RPMI8226 (cell line): Measurements from ENCODE around the gene NSG2.
"Not testable (repeated sequence)": the region's sequence is repeated elsewhere in the genome, so short reads cannot be mapped to it uniquely, and the experiment has no call there.

Experiments used
- DNase-seq: peaks from one replicate; pipeline ENCODE4 v3.0.0-alpha.2; 2015

Gene NSG2

DNA sequence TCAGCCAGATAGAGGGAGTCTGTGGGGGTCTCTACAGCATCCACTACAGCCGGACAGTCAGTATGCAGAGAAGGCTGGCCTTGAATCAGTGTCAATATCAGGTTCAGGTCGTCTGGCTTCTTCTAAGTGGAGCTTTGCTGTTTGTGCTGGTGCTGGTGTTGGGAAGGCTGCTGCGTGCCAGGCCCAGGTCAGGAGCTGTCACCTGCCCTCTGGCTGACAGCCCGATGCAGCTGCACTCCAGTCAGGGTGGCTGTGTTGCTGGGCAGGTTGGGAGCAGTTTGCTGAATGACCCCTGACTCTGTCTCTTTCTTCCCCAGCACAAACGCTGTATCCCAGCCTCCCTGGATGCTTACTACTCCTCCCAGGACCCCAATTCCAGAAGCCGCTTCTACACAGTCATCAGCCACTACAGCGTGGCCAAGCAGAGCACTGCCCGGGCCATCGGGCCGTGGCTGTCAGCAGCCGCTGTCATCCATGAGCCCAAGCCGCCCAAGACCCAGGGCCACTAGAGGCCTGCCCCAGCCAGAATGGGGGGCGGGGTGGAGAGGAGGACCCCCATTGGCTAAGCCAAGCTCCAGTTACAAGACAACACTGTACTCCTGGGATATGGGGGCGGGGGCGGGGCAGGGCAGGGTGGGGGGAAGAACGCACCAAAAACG lies 61.6 kb downstream of the NSG2 start:
- no peak for DNase-seq

DNA sequence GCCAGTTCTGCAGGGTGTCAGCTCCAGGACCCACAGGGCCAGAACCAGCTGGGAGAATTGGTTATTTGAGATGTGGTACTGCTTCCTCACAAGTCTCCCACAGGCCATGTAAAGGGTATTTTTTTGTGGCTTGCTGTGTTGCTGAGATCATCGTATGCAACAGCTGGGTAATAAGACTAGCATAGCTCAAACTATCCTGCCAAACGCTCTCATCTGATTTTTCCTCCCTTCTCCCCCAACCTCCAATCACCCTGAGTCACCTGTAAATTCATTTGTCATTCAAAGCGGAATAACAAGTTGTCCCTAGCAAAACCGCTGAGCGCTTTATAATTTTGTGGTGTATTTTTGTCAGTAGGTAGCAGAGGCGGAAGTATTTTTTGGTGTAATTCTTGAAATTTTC lies 63.2 kb downstream of the NSG2 start:
- DNase-seq, result no peak

DNA sequence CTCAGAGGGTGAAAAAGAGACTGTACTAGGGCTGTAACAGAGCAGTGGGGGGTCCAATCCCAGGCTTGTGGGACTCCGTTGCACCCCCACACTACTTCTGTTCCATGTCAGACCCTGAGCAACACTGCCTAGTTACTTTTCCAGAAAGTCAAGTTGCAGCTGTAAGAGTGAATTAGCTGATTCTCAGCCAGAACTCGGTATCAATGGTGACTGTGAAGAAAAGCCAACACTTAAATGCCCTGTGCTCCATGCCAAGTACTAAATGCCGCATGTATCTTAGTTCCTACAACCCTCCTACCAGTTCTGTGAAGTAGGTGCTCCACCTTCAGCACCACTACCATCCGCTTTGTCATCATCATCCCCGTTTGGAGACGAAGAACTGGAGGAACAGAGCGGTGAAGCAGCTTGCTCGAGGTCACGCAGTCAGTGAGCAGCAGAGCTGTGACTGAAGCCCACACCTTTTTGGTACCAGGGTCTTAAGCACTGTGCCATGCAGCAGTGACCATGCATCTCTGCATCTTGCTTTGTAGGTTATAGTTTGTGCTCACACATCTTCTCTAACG lies 64.3 kb downstream of the NSG2 start:
- no peak for DNase-seq

DNA sequence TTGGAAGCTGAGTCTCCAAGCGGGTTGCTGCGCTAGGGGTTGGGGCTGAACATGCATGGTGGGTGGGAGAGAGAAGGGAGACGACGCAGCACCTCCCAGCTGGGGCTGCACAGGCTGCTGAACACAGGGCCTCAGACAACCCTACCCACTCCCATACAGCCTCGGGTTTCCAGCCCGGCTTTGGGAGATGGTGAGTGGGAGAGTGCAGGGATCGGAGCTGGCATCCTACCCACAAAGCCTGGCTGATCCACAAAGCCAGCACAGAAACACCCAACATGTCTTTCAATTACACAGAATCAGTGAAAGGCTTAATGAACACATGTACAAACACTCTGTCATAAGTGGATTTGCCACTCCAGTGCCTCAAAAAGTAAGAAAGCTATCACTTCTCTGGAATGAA lies 64.8 kb downstream of the NSG2 start:
- DNase-seq, result no peak

DNA sequence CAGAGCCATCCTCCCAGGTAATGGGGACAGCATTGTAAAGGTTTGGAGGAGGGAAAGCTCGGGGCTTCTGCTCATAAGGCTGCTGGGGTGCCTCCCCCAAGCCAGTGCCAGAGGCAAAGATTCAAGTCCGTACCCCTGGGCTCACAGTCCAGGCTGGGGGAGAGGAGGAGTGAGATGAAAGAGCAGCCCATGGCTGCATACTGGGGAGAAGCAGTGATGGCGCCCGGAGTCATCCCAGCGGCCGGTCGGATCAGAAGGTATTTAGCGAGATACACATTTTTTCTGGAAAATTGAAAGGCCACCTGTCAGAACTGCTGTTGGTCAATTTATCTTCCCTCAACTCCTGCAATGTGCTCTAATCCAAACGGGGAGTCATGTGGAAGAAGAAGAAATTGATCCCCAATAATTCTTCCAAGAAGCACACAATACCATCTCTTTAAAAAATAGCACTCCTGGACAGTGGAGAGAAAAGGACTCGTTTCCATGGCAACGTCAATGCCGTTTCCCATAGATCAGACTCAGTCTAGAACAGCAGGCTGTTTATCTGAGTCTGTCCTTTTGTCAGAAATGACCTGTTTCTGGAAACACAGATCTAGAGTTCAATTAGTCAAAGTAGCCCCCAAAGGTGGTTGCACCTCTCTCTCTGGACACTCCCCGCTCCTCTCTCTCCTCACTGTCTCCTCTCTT lies 65.9 kb downstream of the NSG2 start:
- DNase-seq, result no peak

DNA sequence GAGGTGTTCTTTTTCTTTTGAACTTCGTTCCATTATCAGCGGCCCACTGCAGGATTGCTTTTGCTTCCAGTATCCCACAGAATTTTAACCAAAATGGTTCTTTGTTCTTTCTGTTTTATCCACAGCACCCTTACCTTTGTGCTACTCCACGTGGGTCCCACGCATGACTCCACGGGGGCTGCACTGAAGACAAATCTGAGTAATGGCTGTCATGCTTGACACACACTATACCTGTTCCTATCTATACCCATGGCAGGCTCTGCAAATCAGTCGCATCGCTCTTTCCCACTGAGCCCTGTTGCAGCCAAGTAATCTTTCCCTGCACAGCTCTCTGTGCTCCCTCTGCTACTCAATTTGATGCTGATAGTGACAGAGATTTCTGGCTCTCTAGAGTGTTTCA lies 69.7 kb downstream of the NSG2 start:
- no peak for DNase-seq

DNA sequence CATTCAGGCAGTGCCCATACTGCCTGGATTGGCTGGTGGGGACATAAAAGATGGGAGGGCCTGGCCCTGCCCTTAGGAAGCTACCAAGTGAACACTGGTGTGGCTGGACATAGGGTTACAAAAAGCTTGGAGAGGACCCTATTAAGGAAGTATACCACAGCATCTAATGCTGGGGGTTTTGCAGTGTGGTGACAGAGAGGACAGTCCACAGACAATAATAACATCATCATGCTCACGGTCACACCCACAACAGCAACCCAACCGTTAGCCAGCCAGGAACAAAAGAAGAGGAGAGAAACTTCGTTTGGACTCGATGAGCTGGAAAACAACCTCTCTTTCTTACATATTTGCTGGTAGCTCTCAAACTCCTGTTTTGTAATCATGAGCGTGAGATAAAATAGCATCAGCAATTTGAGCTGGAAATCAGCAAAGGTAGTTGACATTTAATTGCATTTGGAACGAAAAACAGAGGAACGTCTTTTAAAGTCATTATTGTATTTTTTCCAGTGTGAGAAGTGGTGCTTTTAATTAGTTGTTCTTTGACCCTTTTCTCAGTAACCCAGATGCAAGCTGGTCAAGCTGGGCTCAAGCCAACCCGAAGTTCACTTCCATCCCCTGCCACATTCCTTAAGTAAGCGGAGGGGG lies 73.4 kb downstream of the NSG2 start:
- no peak for DNase-seq

DNA sequence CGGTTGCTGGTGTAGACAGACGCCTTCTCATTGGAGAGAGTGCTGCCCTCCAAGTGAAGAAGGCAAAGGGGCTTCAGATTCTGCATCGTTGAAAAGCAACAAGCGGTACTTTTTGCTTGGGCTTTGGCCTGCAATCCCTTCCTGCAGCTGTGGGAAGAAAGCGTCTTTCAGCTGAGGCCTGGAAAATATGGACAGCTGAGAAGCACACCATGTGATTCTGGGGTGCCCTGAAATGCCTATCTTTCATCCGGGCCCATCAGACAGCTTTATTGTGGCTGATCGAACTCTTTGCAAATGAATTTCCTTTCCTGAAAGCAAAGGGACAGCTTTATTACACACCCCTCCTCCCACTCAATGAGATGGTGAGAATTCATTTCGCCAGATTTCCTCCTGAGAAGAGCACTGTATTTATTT lies 74.0 kb downstream of the NSG2 start:
- DNase-seq, result no peak

DNA sequence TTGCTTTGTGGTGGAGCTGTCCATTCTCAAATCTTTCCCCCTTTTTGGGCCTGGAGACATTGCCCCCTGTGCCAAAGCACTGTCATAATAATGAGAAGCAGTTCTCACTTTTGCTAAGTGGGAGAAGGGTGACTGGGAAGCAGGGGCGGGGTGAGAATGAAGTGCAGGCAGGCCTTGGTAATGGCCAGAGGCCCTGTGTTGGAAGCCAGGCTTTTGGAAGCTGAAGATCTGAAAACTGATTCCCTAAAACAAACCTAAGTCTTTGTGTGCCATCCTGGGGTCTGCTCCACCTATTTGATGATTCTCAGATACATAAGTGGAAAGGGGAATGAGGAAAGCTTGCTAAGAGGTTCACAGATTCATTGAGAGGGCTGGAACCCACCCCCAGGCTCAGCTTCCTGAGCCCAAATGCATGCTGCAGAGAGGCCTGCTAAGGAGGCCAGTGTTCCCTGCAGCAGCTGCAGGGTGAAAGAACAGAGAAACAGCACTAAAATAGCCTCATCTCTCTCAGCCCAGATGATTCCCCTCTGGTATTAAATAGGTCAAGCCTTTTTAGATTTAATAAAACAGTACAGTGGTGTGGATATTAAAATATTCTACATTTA lies 75.0 kb downstream of the NSG2 start:
- no peak for DNase-seq

DNA sequence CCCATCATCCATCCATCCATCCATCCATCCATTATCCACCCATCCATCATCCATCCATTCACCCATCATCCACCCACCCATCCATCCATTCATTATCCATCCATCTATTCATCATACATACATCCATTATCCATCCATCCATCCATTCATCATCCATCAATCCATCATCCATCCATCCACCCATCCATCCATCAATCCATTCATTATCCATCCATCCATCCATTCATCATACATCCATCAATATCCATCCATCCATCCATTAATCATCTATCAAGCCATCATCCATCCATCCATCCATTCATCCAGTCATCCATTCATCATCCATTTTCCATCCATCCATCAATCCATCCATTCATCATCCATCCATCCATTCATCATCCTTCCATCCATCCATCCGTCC lies 89.0 kb downstream of the NSG2 start:
- no peak for DNase-seq

DNA sequence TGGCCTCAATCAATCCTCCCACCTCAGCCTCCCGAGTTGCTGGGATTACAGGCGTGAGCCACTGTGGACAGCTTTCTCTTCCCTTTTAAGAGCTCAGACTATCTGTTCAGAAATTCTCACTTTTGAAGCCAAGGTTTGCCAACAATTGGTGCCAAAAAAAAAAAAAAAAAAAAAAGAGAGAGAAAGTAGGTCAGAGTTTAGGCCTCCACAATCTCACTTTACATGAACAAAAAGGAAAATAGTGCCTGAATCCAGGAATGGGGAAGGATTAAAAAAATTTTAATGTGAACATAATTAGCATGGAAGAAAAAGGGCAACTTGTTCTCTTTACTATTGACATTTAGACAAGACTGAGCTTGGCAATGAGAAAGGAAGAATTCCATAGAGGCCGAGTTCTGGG lies 94.1 kb downstream of the NSG2 start:
- DNase-seq, result no peak

DNA sequence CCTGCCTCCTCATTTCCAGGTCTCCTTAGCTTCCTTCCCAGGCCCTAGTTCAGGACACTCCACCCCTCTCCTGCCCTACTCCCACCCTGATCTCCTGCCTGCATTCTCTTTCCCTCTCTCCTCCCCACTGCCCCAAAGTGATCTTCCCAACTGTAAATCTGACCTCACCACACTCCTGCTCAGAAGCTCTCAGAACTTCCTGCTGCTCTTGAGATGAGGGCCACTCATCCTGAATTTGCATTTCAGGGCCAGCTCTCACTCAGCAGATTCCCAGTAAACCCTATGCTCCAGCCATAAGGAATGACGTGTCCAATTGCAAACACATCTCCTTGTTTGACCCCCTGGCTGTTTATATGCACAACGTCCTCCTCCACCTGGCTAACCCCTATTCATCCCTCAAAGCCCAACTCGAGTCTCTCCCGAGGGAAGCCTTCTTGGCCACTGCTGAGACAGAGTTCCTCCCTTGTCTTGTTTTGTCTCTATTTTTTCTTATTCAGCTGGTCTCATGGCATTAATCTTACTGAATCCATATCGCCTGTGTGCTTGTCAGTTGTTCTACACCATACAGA lies 95.0 kb downstream of the NSG2 start:
- no peak for DNase-seq

DNA sequence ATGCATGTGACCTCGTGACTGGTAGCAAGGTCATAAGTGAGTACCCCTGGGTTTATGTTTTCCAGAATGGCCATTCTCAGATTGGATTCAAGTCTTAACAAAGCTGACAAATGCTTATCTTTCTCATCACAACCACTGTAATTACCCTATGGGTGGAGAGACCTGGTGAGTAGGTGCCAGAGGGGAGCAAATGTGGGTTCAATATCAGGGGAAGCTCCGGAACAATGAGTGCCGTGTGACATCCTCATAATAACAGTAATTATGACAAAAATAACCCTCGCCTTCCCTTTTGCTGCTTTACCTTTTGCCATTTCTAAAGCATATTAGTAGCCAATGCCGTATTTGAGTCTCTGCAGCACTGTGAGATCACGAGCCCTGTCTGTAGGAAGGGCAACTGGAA lies 95.9 kb downstream of the NSG2 start:
- no peak for DNase-seq

DNA sequence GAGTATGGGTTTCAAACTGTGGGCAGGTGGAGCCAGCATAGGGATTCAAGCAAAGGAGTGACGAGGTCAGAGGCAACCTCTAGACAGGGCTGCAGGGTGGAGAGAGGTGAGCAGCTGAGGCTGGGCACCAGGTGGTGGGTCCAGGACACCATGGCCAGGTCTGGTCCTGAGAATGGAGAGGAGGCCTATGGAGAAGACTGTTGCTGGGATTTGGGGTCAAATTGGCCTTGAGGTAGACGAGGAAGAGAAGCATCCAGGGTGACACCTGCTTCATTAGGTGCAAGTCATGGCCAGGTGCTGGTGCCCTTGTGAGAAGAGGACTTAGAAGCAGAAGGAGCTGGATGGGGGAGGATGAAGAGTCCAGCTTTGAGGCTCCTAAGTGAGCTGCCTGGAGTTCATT lies 99.6 kb downstream of the NSG2 start:
- DNase-seq, result no peak

DNA sequence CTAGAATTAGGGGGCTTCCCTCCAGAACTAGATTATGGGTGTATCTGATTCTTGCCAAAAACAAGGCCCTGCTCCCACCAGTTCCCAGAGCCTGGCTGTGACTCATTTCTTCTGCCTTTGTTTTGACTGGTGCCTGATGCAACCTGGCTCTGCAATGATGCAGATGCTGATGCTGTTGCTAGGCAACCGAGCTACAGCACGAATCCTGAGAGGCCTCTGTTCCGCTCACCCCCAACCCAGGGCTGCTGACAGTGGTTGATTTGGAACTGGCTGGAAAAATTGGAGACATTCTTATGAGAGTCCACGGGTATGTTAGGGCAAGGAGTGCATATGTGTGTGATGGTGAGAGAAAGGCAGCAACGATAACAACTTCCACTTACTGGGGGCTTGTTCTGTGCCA lies 100.3 kb downstream of the NSG2 start:
- no peak for DNase-seq

DNA sequence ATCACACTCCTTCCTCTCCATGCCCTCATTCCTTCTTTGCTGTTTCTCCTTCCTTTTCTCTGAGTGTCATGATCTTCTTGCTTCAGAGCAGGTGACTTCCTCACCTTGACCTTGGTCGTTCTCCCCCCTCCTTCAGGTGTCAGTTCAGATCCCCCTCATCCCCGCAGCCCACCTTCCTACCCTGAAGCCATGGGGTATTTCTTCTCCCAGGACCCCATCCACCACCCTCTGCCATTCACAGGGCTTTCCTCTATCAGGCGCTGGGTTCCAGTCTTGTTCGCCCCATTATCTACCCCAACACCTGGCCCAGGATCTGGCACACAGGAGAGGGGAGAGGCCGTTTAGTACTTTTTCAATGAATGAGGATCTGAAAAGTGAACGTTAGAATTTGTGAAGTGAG lies 101.0 kb downstream of the NSG2 start:
- DNase-seq, result no peak

DNA sequence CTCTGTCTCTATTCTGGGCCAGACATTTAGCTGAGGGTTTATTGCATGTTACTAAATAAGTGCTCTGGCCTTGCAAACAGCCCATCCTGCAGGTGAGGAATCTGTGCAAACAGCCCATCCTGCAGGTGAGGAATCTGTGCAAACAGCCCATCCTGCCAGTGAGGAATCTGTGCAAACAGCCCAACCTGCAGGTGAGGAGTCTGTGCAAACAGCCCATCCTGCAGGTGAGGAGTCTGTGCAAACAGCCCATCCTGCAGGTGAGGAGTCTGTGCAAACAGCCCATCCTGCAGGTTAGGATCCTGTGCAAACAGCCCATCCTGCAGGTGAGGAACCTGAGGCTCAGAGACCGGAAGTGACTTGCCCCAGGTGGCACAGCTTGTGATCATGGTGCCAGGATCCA lies 101.5 kb downstream of the NSG2 start:
- DNase-seq, result not testable (repeated sequence)

DNA sequence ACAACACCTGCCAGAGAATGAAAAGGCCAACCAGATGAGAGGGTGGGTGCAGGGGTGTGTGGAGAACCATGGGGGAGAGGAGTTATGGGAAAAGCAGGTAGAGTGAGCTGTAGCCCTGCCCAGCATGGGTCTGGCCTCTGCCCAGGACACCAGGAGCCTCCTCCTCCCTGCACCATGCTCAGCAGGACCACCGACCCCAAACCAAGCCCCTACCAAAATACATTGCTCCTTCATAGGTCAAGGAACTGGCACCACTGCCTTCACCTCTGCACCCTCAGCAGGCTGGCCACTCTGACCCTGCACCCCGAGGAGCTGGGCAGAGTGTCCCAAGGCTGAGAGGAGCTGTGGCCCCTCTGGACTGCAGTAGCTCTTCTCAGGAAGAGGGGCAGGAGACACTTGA lies 102.0 kb downstream of the NSG2 start:
- no peak for DNase-seq

DNA sequence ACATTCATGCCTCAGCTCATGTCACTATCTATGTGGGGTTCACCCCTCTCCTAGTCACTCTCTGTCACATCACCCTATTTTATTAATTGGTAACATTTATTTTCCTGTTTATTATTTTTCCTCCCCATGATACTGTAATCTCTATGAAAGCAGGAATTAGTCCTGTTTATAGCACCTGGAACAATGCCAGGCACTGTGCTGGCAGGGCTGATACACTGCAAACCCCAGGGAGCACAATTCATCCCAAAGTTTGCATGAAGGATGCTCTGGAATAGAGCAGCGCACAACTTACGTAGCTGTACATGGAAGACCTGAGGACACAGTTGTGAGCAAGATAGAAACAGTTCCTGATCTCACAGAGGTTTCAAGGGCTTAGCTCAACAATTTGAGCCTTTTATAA lies 103.2 kb downstream of the NSG2 start:
- no peak for DNase-seq

DNA sequence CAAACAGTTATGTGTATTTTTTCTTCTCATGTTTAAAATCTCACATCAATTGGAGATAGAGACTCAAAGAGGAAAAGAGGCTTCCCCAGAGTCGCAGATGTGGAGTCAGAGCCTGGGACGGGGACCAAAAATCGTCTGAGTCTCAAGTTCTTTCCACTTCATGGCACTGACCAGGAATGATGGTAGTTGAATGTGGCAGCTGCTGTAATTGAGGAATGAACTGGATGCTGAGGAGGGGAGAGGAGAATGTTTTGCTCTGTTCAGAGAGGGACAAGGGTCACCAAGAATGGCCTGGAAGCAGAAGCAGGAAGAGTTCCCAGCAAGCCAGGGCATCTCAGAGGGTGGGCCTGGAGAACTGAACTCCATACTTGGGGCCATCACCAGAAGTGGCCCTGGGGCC lies 103.9 kb downstream of the NSG2 start:
- no peak for DNase-seq

DNA sequence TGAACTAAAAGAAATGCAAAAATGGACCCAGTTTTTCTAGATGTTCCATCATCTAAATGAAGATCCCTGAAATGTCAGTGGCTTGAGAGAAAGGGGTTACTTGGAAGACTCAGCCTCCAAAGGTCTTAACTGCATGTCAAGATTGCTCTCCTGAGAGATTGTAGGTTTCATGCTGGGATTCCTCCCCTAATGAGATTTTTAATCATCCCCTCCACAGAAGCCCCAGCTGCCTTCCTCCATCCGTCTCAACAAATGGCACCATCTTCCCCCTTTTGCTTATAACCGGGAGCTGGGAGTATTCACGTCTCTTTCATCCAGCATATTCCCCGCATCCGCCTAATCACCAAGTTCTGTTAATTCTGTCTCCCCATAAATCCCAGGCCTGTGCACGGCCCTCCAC lies 104.5 kb downstream of the NSG2 start:
- no peak for DNase-seq

DNA sequence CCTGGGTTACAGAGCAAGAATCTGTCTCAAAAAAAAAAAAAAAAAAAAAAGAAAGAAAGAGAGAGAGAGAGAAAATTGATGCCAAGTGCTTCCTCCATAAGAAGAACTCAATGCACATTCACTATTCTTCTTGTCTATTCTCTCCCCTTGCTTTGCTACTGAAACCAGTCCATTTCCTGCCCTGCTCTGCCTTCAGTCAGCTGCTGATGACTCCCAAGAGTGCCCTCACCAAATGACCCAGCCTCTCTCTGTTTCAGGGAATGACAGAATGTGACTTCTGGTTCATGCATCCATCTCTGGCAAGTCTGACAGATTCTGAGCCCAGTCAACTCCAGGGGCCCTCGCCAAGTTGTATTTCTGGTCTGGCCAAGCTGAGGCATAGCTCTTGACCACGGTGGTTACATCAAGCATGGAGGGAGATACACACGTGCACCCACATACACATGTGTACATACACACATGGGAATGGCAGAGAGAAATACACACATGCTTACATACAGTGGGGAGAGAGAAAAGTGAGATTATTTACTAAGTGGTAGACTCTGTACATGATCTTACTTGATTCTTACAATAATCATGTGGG lies 106.2 kb downstream of the NSG2 start:
- DNase-seq, result no peak

DNA sequence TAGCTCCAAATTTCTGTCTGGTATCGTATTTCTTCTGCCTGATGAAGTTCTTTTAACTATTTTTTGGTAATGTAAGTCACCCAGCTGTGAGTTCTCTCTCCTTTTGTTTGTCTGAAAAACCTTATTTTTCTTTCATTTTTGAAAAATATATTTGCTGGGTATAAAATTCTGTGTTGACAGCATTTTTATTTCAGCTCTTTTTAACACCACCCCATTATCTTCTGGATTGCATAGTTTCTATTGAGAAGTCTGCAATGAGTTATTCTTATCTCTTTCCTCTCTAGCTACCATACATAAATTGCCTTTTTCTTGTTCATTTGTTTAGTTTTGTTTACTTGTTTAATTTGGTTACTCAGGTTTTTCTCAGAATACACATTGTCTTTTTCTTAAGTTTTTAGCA lies 109.1 kb downstream of the NSG2 start:
- DNase-seq, result no peak
